Stimulated activated naive CD8-positive, alpha-beta T cell treated with anti-CD3 and anti-CD28 coated beads, Interleukin-15, Interleukin-2, amounts not matched to agents 100 U/mL and 50 U/mL, for 24 hours (primary cell): Measurements from ENCODE around the gene JAK2.
"Not testable (repeated sequence)": the region's sequence is repeated elsewhere in the genome, so short reads cannot be mapped to it uniquely, and the experiment has no call there.

Experiments used
- ATAC-seq: fragments of 150-1000 bp; cut with Tn5 transposase; one replicate; pipeline ENCODE4 v1.10.0; 2021
- DNase-seq: peaks from one replicate; pipeline ENCODE4 v3.0.0; 2021

The JAK2 gene

DNA sequence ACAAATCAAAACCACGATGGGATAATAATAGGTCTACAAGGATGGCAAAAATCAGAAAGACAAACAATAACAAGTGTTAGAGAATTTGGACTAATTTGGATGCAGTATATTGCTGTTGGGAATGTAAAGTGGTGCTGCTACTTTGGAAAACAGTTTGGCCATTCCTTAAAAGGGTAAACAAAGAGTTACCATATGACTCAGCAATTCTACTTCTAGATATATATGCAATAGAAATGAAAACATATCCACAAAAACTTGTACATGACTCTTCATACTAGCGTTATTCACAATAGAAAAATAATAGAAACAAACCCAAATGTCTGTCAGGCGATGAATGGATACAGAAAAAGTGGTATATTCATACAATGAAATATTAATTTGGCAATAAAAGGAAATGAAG, 58.3 kb downstream of the JAK2 start:
- ATAC-seq: no peak

DNA sequence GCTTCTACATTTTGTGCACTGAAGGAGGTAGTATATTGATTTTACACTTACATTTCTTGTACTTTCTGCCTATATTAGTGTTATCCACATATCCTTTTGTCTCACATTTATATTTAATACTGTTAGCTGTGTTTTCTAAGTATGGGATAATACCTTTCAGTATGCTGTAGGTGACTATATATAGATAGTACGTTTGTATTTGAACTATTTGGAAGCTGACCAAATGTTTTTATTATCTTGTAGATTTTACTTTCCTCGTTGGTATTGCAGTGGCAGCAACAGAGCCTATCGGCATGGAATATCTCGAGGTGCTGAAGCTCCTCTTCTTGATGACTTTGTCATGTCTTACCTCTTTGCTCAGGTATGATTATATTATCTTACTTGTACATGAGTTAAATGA, 59.1 kb downstream of the JAK2 start:
- ATAC-seq (no peak), DNase-seq (no peak)

More for the DNA sequence above, 58.3 kb downstream of the JAK2 start:
- no peak for DNase-seq

DNA sequence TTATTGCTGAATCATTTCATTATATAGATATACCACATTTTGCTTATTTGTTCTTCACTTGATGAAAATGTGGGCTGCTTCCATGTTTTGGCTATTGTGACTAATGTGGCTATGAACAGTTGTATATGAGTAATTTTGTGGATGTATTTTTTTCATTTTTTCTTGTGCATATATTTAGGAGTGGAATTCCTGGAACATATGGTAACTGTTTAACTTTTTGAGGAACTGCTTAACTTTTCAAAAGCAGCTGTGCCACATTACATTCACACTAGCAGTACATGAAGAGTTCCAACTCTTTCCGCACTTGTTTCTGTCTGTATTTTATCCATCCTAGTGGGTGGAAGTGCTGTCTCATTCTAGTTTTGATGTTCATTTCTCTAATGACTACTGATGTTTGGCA, 67.8 kb downstream of the JAK2 start:
- DNase-seq: no peak
- ATAC-seq: no peak

DNA sequence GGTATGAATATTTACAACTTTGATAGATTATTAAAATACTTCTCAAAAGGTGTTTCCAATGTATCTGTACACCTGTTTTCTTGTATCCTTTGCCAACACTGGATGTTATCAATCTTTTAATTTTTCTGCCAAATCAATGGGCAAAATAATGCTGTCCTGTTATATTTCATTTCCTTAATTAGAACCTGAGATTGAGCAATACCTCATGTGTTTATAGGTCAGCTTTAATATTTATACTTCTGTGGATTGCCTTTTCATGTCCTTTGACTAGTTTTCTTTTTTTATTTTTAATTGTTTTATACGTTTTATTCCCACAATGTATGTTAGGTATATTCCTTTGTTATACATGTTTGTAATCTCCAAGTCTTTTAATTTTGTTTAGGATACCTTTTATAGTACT, 77.6 kb downstream of the JAK2 start:
- no peak for ATAC-seq
- DNase-seq: no peak

DNA sequence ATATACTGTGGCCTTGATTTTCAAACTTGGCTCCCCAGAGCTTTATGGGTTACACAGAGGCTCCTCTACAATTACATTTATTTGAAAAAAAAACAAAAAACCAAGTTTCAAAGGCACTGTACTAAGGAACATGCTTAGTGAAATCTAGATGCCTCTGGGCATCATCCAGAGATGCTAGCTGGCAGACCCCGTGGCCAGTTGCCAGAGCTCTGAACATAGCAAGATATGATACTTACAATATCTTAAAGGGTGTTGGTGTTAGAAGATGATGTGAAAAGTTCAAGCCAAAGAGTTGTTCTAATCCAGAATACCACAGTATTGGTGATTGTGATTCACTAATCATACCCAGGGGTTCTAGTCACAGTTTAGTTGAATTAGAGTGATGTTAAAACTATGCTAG, 87.8 kb downstream of the JAK2 start:
- ATAC-seq (no peak), DNase-seq (no peak)

DNA sequence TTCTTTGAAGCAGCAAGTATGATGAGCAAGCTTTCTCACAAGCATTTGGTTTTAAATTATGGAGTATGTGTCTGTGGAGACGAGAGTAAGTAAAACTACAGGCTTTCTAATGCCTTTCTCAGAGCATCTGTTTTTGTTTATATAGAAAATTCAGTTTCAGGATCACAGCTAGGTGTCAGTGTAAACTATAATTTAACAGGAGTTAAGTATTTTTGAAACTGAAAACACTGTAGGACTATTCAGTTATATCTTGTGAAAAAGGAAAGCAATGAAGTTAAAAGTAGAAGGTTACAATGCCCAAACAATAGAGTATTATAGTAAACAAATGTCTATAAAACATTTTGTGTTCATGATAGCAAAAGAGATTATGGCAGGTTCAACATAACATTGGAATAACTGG, 88.6 kb downstream of the JAK2 start:
- DNase-seq (no peak), ATAC-seq (no peak)

DNA sequence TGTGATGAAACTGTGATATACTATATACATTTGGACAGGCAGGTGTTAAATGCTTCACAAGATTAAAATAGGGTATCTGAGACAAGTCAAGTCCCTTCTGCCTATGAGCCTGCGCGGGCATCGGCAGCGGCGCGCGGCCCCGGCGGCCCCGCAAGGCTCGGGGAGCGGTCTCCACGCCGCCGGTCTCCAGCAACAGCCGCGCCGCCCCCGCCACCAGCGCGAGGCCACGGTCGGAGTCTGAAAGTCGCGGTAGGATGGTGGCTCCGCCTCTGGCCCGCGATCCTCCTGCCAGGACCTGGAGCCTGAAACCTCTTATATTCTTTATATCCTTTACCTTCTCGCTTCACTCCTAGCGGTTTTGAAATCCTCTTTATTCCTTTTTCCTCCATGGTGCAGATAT, 100.9 kb downstream of the JAK2 start:
- no peak for ATAC-seq
- DNase-seq: no peak

DNA sequence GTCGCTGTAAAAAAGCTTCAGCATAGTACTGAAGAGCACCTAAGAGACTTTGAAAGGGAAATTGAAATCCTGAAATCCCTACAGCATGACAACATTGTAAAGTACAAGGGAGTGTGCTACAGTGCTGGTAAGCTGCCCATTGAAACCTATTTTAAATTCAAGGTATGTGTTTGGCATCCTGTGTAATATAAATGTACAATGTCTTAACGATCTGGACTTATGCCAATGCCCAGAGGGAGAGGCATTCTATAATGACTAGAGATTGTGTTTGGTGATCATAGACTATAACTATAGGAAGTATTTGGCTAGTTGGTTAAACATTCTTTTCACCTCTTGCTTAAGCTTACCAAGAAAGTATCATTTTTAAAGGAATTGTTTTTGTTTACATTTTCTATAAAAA, 104.7 kb downstream of the JAK2 start:
- no peak for DNase-seq
- no peak for ATAC-seq

DNA sequence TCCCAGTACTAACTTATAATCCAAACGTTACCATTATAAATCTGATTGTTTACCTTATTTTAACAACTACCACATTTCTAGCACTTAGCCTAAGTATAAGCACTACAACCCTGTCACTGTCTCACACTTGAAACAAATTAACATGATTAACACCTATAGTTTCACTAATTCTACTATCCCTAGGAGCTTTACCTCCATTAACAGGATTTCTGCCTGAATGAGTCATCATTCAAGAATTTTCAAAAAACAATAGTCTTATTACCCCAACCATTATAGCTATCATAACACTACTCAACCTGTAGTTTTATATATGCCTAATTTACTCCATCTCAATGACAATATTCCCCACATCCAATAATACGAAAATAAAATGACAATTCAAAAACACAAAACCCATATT, 110.7 kb downstream of the JAK2 start:
- ATAC-seq (no peak), DNase-seq (no peak)

DNA sequence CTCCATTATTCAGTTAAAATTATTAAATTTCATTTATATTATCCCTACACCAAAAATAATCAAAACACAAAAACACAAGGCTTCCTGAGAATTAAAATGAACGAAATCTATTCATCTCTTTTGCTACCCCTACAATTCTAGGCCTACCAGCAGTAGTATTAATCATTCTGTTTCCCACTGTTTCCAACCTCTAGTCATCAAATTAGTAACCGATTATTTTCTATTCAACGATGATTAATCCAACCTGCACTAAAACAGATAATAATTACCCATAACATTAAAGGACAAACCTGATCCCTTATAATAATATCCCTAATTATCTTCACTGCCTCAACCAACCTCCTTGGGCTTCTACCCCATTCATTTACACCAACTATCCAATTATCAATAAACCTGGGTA, 114.4 kb downstream of the JAK2 start:
- DNase-seq: no peak
- ATAC-seq: no peak

DNA sequence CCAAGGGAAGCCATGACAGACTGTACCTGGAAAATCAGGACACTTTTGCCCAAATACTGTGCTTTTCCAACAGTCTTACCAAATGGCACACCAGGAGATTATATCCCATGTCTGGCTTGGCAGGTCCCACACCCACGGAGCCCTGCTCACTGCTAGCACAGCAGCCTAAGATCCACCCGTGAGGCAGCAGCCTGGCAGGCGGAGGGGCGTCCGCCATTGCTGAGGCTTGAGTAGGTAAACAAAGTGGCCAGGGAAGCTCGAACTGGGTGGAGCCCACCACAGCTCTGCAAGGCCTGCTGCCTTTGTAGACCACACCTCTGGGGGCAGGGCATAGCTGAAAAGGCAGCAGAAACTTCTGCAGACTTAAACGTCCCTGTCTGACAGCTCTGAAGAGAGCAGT, 116.1 kb downstream of the JAK2 start:
- ATAC-seq, DNase-seq: not testable (repeated sequence)

DNA sequence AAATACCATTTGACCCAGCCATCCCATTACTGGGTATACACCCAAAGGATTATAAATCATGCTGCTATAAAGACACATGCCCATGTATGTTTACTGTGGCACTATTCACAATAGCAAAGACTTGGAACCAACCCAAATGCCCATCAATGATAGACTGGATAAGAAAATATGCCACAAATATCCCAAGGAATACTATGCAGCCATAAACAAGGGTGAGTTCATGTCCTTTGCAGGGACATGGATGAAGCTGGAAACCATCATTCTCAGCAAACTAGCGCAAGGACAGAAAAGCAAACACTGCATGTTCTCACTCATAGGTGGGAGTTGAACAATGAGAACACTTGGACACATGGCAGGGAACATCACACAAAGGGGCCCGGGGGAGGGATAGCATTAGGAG, 121.4 kb downstream of the JAK2 start:
- not testable (repeated sequence) for ATAC-seq

DNA sequence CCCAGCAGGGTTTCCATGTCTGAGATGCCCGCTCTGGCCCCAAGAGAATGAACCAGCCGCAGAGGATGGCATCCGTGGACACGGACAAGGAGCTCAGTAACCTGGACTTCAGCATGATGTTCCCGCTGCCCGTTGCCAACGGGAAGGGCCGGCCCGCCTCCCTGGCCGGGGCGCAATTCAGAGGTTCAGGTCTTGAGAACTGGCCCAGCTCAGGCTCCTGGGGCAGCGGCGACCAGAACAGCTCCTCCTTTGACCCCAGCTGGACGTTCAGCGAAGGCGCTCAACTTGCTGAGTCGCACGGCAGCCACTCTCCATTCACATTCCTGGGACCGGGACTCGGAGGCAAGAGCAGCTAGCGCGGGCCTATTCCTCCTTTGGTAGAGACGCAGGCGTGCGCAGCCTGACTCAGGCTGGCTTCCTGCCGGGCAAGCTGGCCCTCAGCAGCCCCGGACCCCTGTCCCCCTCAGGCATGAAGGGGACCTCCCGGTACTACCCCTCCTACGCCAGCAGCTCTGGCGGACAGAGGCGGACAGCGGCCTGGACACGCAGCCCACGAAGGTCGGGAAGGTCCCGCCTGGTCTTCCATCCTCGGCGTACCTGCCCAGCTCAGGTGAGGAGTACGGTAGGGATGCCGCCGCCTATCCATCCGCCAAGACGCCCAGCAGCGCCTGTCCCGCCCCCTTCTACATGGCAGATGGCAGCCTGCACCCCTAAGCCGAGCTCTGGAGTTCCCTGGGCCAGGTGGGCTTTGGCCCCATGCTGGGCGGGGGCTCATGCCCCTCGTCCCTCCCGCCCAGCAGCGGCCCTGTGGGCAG, 126.0 kb downstream of the JAK2 start:
- ATAC-seq (no peak), DNase-seq (no peak)

More for the DNA sequence above, 121.4 kb downstream of the JAK2 start:
- DNase-seq: not testable (repeated sequence)

DNA sequence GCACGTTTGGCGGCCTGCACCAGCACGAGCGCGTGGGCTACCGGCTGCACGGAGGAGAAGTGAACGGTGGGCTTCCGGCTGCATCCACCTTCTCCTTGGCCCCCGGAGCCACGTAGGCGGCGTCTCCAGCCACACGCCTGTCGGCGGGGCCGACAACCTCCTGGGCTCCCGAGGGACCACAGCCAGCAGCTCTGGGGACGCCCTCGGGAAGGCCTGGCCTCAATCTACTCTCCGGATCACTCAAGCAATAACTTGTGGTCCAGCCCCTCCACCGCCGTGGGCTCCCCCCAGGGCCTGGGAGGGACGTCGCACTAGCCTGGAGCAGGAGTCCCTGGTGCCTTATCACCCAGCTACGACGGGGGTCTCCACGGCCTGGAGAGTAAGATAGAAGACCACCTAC, 126.6 kb downstream of the JAK2 start:
- DNase-seq (no peak), ATAC-seq (no peak)

DNA sequence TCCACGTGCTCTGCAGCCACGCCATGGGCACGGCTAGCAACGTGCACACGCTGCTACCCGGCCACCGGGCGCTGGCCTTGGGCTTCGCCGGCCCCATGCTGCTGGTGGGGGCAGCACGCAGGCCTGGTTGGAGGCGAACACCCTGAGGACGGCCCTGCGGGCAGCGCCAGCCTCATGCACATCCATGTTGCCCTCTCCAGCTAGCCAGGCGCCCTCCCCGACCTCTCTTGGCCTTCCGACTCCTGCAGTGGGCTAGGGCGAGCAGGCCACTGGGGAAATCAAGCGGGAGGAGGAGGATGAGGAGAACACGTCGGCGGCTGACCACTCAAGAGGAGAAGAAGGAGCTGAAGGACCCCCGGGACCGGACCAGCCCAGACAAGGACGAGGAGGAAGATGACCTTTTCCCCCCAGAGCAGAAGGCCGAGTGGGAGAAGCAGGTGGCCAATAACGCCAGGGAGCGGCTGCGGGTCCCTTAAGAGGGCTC, 127.1 kb downstream of the JAK2 start:
- DNase-seq (no peak), ATAC-seq (no peak)

DNA sequence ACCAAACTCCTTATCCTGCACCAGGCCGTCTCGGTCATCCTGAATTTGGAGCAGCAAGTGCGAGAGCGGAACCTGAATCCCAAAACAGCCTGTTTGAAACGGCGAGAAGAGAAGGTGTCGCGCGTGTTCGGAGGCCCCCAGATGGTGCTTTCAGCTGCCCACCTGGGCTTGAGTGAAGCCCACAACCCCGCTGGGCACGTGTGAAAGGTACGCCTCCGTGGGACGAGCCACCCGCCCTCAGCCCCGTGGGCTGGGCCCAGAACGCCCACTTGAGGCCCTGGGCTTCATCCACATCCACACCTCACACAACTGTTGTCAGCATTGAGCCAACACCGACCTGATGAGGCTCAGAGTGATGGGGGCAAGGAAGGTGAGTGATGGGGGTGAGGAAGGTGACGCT, 127.6 kb downstream of the JAK2 start:
- ATAC-seq (no peak), DNase-seq (no peak)

DNA sequence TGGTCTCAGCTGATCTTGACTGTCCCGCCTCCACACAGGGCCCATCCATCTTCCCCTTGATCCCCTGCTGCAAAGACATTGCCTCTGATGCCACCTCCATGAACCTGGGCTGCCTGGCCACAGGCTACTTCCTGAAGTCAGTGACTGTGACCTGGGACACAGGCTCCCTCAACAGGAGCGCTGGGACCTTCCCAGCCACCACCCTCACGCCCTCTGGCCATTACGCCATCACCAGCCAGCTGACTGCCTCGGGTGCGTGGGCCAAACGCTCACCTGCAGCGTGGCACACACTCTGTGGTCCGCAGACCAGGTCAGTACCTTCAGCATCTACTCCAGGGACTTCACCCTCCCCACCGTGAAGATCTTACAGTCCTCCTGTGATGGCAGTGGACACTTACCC, 128.5 kb downstream of the JAK2 start:
- DNase-seq (no peak), ATAC-seq (no peak)

DNA sequence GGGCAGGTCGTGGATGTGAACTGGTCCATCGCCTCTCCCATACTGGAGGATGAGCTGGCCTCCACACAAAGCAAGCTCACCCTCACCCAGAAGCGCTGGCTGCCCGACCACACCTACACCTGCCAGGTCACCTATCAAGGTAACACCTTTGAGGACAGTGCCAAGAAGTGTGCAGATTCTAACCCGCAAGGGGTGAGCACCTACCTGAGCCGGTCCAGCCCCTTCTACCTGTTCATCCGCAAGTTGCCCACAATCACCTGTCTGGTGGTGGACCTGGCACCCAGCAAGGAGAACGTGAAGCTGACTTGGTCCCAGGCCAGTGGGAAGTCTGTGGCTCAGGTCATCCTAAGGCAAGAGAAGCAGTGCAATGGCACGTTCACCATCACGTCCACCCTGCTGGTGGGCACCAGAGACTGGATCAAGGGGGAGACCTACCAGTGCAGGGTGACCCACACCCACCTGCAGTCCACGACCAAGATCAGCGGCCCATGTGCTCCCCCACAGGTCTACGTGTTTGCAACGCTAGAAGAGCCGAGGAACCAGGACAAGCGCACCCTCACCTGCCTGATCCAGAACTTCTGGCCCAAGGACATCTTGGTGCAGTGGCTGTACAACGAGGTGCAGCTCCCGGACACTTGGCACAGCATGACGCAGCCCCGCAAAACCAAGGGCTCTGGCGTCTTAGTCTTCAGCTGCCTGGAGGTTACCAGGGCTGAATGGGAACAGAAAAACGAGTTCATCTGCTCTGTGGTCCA, 129.1 kb downstream of the JAK2 start:
- ATAC-seq (no peak), DNase-seq (no peak)

DNA sequence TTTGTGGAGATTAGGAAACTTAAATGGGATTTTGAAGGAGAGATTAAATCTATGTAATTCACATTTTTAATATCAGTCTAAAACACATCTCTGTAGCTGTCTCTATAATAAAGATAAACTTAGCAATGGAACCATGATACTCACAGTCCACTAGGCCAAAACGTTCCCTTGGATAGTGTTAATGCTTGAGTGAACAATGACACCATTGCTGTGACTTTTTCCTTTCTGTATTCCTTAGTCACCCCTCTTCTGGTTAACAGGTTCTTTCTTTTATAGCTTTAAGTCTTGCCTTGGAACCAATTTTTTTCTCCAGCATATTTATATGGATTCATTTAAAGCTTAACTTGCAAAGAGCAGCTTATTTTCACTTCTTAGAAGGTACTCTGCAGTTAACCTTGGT, 137.0 kb downstream of the JAK2 start:
- ATAC-seq (no peak), DNase-seq (no peak)

DNA sequence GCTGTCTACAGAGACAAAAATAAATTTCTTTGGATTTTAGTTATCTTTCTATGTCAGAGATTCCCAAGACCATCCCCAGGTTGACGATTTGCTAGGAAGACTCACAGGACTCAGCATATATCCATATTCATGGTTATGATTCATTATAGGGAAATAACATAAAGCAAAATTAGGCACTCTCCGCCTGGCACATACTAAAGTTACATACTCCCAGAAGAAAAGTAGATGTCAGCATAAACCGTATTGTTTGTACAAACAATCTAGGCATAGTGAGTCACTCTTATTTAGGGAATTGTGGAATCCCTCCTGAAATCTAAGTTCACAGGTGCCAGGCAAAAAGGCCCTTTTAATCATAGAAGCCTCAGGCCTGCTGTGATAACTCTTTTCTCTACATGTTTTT, 137.4 kb downstream of the JAK2 start:
- no peak for DNase-seq
- ATAC-seq: no peak

DNA sequence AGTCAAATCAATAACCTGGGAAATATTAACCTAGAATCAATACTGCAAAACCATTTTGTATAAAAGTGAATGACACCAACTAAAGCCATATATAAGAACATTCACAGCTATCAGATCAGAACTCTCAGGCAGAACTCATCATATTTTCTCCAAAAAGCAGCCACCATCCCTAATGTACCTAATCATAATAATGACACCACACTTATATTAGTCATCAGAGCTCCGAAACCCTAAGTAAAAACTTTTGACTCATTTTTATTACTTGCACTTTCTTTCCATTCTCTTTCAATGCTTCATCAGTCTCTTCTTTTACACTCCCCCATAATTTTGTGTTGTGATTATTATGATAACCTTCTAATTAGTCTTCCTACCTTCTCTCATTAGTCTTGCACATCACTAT, 155.1 kb downstream of the JAK2 start:
- ATAC-seq: peak; percentile 52
- DNase-seq: no peak

DNA sequence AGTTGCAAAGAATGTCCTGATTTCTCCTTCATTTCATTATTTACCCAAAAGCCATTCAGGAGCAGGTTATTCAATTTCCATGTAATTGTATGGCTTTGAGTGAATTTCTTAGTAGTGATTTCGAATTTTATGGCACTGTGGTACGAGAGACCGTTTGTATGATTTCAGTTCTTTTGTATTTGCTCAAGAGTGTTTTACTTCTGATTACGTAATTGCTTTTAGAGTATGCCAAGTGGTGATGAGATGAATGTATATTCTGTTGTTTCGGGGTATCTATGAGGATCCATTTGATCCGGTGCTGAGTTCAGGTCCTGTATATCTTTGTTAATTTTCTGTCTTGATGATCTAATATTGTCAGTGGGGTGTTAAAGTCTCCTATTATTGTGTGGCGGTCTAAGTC, 159.1 kb downstream of the JAK2 start:
- no peak for ATAC-seq

DNA sequence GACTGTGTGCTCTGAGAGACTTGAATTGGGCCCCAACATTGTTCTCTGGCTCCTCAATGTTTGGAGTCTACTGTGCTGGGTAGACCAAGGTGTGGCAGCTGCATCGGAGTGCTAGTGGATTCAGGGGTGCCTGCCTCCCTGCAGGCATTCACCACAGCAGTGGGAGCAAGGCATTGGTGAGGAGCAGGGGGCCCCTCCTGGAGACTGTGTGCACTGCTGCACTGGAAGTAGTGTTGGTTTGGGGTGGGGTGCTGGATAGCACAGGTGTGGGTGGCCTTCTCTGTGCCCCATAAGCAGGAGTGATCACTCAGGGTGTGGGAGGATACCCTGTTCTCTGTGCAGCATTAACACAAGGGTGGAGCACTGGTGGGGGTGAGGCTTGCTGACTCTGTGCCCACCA, 161.2 kb downstream of the JAK2 start:
- ATAC-seq (no peak), DNase-seq (no peak)

More for the DNA sequence above, 159.1 kb downstream of the JAK2 start:
- no peak for DNase-seq
